Stimulated activated CD4-positive, alpha-beta T cell treated with anti-CD3 and anti-CD28 coated beads, Interleukin-12 subunit alpha, Interleukin-12 subunit beta, amount 100 ng/mL, for 24 hours (primary cell): ENCODE results near the gene DCK.
"Not testable (repeated sequence)": the region's sequence is repeated elsewhere in the genome, so short reads cannot be mapped to it uniquely, and the experiment has no call there.

Experiments
- DNase-seq, 2 experiments: peaks; one replicate each; pipeline ENCODE4 v3.0.0-alpha.2; 2020; ENCODE audit warnings: low read depth in 2 of 2

DCK gene

GRCh38 chr4:70993181-70994068 is at the start of gene DCK:
DCK (plus strand) TSS chr4:70993649; CDS start chr4:70993836, 187 bp downstream.
- peak; percentile 73 to 79 for DNase-seq

DNA sequence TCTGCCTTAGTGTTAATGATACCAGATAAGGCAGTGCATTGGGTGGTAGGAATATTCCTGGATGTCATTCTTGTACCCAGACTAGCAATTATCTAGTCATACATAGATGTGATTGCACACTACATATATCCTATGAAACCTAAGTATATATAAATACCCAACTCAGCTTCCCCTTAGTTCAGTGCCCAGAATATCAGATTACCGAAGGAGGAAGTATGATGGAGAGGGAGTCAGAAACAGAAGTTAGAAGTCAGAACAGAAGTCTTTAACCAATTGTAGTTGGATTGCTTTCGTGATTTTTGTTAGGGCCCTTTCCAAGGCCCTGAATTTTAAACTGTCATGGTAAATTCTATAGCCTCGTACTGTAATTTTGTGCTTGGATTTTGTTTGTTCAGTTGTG is 48.4 kb upstream of the DCK start:
- DNase-seq, result no peak

DNA sequence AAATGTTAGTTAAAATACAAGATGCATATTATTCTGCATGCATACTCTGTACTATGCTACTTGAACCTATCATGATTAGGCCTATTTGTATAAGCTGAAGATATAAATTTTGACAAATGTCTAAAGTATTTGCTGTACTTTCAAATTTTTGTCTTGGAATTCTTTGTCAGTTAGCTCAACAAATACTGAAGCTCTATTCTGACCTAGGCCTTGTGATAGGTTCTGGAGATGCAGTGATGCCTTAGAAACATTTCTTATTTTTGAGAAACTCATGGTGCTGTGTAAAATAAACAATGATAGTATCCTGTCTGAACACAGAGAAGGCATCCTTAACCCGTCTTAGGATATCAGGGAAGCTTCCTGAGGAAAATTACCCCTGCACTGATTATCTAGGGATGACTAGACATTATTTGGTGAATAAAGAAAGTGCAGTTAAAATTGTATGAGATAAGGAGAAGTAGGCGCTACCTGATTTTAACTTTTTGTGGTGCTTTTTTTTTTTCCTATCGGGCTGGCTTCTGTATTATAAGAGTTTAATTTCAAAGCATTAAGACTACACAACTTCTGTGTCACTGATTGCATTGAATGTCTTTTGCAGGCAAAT is 47.9 kb upstream of the DCK start:
- no peak for DNase-seq

DNA sequence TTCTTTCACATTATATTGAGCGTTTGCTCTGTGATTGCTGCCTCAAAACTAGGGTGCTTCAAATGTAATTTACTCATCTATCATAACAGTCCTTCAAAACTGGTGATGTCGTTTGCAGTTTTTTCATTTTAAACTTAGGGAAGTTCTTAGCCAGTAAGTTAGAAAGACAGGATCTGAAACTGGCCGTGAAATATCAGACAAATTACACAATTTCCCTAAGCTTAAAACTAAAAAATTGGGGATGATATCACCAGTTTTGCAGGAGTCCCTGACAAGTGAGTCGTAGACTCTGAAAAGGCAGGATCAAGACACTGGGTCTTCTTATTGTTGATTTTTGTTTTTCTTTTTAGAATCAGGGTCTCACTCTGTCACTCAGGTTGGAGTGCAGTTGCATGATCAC is 46.5 kb upstream of the DCK start:
- no peak for DNase-seq

GRCh38 chr4:70948665-70949260 is 44.7 kb upstream of the DCK start:
- no peak for DNase-seq

GRCh38 chr4:70954032-70954431 is 39.4 kb upstream of the DCK start:
- no peak for DNase-seq

DNA sequence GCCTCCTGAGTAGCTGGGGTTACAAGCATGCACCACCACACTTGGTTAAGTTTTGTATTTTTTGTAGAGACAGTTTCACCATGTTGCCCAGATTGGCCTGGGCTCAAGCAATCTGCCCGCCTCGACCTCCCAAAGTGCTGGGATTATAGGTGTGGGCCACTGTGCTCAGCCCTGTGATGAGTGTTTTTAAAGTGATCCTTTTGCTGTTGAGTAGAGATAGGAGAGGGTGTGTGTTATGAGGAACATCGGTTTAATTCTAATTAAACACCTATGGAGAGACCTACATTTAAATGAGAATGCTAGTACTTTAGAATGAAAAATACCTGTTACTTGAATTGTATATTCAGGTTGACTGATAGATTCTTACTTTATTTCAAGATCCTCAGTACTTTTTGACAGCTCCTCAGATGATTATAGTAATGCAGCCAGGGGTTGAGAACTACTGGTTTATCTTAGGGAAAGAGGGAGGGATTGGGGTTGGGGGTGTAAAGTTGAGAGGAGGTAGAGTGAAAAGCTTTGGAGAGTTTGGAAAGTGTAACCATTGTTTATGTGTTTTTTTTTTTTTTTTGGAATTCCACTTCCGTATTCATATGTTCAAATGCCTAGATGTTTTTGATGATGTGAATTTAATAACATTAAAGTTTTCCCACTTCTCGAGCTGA is 36.8 kb upstream of the DCK start:
- no peak for DNase-seq

GRCh38 chr4:70958681-70959080 is 34.8 kb upstream of the DCK start:
- no peak for DNase-seq

- no peak for DNase-seq
Measured at GRCh38 chr4:70969076-70969475, 24.4 kb upstream of the DCK start.

DNA sequence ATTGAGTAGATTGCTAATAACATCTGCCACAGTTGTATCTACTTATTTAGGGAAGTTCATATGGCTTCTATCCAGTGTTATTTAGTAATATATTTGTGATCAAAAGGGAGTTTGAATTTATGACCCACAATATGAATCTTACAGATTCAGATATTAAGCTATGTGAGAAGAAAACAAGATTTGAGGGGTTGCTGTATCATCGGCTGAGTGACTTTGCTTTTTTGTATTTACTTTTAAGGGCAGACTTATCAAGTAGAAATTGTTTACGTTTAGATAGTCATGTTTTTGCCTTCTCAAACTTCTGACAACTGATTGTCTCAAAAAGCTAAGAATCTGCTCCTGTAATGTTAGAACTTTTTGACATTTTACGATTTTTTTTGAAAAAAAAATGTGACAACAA is 17.2 kb upstream of the DCK start:
- DNase-seq, result no peak

DNA sequence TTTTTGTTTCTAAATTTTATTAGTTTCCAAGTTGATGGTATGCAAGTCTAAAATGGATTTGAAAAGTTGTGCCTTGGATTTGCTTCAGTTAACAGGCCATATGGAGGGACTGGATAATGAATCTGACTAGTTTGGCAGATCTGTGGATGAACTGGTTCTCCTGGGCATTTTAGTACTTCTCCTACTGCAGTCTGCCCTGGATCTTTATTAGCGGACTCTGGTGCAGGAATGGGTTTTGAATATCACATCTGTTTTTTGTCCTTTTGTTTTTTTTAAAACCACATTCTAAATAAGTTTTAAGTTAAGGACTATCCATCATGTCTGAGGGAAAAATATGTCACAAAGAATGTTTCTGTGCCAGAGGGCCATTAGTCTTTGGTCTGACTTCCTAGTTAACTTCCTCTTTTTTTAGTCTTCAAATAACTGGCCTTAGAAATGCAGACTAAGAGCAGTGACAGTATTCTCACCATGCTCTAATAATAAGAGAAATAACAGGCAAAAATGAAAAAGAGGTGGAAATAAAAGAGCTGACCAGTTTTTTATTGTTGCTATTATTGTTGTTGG is 13.9 kb upstream of the DCK start:
- DNase-seq, result no peak

- no peak for DNase-seq
Measured at GRCh38 chr4:70980196-70980595, 13.3 kb upstream of the DCK start.

- no peak for DNase-seq
Measured at GRCh38 chr4:70984106-70984505, 9.3 kb upstream of the DCK start.

- DNase-seq, result no peak
Measured at GRCh38 chr4:70984589-70984988, 8.9 kb upstream of the DCK start.

DNA sequence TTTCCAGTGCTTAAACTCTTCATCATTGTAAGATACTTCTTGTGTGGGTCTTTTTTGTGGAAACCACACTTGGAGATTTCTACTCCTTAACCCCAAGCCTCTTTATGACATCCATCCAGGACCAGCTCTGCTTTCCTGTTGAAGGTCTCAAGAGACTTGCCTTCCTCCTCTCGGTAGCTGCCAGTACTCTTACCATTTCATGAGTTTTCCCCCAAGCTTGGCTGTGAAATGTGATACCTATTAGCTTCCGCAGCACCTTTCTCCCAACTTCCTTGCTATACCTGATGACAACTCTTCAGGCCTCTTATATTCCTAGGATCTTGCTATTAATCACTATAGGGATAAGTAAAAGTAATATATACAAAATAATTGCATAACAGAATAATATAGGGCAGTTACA is 1.9 kb upstream of the DCK start:
- DNase-seq, result no peak

- DNase-seq, result no peak
Measured at GRCh38 chr4:70992391-70992881, 1.0 kb upstream of the DCK start.

GRCh38 chr4:70994069-70994366 is 569 bp downstream of the DCK start:
- DNase-seq, result no peak

- no peak for DNase-seq
Measured at GRCh38 chr4:70994387-70995099, 1.1 kb downstream of the DCK start.

DNA sequence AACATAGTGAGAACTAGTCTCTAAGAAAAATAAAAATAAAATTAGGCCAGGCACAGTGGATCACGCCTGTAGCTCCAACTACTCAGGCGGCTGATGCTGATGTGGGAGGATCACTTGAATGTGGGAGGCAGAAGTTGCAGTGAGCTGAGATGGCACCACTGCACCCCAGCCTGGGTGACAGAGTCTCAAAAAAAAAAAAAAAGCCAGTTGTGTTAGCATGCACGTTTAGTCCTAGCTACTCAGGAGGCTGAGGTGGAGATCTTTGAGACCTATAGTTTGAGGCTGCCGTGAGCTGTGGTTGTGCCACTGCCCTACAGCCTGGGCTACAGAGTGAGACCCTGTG is 2.5 kb downstream of the DCK start:
- no peak for DNase-seq

DNA sequence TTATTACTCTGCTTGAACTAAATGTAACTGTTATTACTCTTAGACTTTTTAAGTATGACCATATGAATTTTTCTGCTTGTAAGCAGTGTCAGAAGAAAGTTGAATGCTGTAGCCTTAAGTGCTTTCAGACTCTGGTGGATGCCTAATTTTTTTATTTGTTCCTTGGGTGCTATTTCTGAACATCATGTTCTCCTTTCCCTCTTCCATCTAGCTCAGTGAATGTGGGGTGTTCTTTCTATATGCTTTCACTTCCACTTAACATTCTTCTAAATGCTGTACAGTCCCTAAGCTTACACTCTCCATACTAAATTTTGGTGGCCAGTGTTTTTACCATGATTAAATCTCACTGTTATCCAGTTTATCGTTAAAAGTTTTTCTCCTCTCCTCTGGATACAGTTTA is 3.6 kb downstream of the DCK start:
- no peak for DNase-seq

GRCh38 chr4:70997546-70997945 is 4.1 kb downstream of the DCK start:
- DNase-seq, result no peak

- not testable (repeated sequence) for DNase-seq
Measured at GRCh38 chr4:70999639-71000038, 6.2 kb downstream of the DCK start.
